Hypothalamus (tissue), 51 donors: ENCODE results near the gene DEPP1.
"Not testable (repeated sequence)": the region's sequence is repeated elsewhere in the genome, so short reads cannot be mapped to it uniquely, and the experiment has no call there.

Experiments
- DNase-seq, 51 donors: peaks; one replicate each; lab custom pipeline; 2025; lab: John Stamatoyannopoulos, UW

Gene DEPP1

DNA sequence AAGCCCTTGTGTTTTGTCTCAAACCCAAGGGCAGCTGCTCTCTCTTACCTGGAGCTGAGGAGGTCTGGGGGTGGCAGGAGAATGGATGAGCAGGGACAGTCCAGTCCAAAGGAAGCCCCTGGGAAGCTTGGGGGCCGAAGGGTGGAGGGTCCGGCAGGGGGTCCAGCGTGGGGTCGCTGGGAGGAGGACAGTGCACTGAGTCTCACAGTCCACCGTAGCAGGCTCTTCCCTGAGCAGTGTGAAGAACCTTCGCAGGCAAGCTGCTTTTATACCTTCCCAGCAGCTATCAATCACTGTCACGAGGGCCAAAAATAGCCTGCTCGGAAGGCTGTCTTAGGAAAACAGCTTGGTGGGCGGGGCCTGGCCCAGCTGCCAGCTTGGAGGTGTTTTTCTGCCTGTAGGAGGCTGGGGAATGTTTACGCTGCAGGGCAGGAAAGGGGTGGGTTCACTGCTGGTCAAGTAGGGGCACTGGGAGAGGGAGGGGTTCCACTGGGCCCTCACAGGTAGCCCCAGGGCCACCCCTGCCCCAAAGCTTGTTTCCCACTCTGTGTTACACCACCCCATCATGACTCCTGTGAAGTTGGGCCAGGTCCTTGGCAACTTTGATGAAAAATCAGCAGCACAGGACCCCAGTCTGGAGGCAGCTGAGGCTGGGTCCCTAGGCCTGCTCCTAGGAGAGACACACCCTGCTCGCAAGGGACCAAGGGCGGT, at the start of gene DEPP1:
Gene DEPP1, minus strand, starts transcription at position 240 of the 711 bp plus-strand sequence. CDS start 779 bp downstream, outside the sequence.
- peak in 29 of 51 donors; percentile 25 to 87 (median 54) for DNase-seq

- no peak for DNase-seq
Observed at GRCh38 chr10:45023426-45023825, 44.8 kb upstream of the DEPP1 start.

GRCh38 chr10:45015590-45015989, 37.0 kb upstream of the DEPP1 start:
- no peak for DNase-seq

GRCh38 chr10:45014557-45014956, 35.9 kb upstream of the DEPP1 start:
- not testable (repeated sequence) for DNase-seq

- peak in 9 of 51 donors; percentile 19 to 82 (median 27) for DNase-seq
Observed at GRCh38 chr10:45008524-45009161, 30.0 kb upstream of the DEPP1 start.

- no peak for DNase-seq
Observed at GRCh38 chr10:45006276-45007030, 27.8 kb upstream of the DEPP1 start.

GRCh38 chr10:45005284-45005683, 26.7 kb upstream of the DEPP1 start:
- no peak for DNase-seq

GRCh38 chr10:45004661-45005060, 26.1 kb upstream of the DEPP1 start:
- no peak for DNase-seq

- DNase-seq: no peak
Observed at GRCh38 chr10:45003432-45004000, 24.9 kb upstream of the DEPP1 start.

DNA sequence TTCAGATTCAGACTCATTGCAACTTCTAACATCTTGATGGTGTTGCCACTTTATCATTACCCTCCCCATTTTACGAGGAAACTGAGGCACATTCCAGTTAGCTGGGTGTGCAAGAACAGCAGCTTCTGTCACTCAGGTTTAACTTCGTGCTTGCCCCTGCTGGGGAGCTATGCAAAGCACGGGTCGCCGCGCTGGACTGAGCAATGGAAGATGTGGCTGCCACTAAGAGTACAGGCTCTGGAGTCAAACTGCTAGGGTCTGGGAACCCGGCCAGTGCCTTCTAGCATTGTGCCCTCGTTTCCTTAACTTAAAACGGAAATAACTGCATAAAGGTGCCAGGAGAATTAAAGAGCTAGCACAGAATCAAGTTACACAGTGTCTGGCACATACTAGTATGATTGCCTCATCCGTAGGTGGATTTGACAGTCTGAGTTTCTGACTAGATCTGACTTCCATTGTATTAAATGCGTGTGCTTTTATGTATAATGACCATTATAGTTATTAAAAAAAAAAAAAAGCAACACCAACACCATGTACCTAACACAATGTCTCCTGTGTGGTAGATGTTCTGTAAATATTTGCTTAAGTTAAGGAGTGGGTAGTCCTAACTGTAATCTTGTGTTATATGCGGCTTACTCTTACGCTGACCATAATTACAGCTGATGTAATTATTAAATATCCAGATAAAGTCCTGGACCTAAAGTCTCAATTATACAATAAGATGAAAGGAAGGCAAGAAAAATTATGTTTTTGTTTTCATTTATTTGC, 23.0 kb upstream of the DEPP1 start:
- peak in 14 of 51 donors; percentile 35 to 75 (median 56) for DNase-seq

DNA sequence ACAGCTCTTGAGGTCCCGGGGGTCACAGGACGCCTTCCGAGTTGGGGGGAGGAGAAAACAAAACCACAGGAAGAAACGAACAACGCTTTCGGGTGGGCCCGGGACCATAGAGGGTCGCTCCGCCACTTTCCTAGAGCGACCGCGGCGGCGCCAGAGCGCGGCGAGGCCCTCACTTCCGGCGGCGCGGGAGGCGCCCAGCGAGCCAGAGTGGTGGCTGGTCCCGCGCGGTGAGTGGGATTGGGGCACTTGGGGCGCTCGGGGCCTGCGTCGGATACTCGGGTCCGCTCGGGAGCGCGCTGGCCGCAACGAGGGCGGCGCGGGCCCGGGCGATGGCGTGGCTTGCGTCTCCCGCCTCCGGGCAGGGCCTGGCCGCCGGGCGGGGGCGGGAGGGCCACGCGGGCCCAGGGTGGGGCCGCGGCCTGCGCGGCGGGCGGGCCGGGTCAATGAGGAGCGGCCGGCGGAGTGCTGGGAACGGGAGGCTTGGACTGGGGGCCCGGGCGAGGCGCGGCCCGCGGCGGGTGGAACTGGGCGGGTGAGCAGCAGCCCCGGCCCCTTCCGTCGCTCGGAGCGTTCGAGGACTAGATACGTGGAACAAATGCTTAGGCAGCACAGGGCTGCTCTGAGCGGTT, 22.3 kb upstream of the DEPP1 start, which contains the start of gene ZNF22:
Gene ZNF22, plus strand, starts transcription at position 172 of the 629 bp plus-strand sequence. CDS start 2,446 bp downstream, outside the sequence.
- peak in 38 of 51 donors; percentile 27 to 82 (median 67) for DNase-seq

DNA sequence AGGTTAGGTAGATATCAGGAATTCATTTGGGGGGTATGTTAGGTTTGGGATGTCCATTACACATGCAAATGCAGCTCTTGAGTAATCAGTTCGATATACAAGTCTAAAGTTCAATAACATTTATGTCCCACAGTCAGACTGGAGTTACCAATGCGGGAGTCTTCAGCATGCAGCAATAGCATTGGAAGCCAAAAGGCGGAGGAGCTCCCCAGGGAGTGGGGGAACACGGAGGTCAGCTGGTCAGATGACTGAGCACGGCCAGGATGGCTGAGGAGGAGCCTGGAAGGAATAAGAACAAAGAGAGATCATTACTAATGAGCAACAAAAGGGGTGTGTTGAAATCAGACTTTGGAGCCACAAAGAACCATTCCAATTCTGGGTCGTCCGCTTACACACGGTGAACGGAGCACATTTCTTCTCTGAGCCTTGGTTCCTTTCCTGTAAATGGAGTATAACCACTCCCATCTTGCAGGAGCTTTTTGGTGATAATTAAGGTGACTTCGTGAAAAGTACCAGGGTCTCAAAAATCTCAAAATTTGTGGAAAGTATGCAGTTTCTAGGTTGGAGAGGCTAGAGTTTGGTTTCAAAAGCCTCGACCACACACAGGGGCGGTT, 21.6 kb upstream of the DEPP1 start:
- peak in 1 of 51 donors; percentile 45 for DNase-seq

GRCh38 chr10:44998146-44998631, 19.6 kb upstream of the DEPP1 start:
- DNase-seq: no peak

GRCh38 chr10:44997105-44997748, 18.6 kb upstream of the DEPP1 start:
- no peak for DNase-seq

GRCh38 chr10:44995914-44996669, 17.5 kb upstream of the DEPP1 start:
- DNase-seq: peak in 19 of 51 donors; percentile 23 to 70 (median 54)

GRCh38 chr10:44995581-44995913, 16.9 kb upstream of the DEPP1 start:
- DNase-seq: no peak

DNA sequence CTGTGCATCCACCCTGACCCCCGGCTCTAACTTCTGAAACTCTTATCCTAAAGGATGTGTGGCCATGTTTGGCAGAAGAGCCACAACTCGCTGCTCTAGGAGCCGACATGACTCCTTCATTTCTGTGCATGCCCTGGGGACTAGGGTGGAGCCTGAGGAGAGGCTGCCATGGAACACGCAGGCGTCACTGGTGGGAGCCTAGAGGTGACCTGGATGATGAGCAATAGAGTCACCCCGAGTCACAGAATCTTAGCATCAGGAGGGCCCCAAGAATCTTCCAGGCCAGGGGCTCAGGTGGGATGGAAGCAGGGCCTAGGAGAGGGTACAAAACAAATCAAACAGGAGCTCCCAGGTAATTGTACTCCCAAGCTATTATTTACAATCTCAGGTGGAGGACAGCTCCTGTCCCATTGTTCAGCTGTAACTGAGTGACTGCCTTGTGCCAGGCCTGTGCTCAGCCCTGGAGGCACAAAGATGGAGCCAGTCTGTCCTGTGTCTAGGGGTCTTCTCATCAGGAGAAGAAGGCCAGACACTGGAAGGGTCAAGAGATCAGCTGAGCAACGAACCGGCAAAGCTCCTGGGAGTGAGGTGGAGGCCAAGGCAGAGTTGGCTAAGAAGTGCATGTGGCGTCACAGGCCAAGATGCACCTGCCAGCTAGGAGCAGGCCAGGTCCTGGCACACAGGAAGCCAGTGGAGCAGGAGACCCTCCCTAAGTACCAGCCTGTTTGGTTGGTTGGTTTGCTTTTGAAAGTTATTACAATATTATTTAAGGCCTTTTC, 16.3 kb upstream of the DEPP1 start:
- no peak for DNase-seq
